Activated naive CD4-positive, alpha-beta T cell treated with anti-CD3 and anti-CD28 coated beads, Interleukin-2, amount 50 U/mL, for 16 hours (primary cell): ENCODE data around the gene MMP12.

Experiments used
- DNase-seq: peaks from one replicate; pipeline ENCODE4 v3.0.0-alpha.2; 2020

MMP12 gene

GRCh38 chr11:102849311-102849710 lies 25.5 kb downstream of the MMP12 start:
- no peak for DNase-seq

- DNase-seq, result no peak
Measured at GRCh38 chr11:102846292-102846691, 28.5 kb downstream of the MMP12 start.

DNA sequence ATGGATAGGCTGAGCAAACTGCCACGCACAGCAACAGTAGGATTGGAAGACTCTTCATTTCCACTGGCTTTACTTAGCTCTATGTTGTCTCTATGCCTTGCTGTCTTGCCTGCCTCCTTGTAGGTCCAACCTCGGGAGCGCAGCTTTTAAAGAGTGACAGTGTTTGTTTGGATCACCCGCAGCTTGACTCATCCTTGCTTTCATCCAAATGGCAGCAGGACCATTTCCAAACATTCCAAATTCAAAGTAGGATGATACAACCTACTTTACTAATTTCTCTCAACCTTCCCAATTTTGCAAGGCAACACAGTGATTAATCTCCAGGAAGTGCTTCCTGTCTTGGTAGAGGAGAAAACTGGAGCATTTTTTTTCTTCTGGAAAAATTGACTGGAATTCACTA lies 31.3 kb downstream of the MMP12 start, which contains the start of gene MMP3:
Gene MMP3, minus strand, starts transcription at position 121 of the 400 bp plus-strand sequence. Its CDS starts 63 bp downstream, at position 58.
- DNase-seq, result no peak

GRCh38 chr11:102842930-102843329 lies 31.9 kb downstream of the MMP12 start:
- no peak for DNase-seq

DNA sequence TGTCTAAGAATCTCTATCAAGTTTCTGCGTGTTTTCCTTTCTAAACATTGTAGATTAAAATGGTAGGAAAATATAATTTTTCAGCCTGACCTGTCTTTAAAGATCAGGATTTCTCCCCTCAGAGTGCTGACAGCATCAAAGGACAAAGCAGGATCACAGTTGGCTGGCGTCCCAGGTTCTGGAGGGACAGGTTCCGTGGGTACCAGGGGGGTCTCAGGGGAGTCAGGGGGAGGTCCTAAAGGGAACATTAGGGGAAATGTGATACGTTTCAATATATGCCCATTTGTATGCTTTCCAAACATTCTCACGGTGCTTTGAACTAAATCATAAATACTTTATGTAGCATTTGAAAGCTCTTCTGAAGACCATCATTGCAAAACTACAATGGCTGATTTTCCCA lies 34.8 kb downstream of the MMP12 start:
- no peak for DNase-seq

DNA sequence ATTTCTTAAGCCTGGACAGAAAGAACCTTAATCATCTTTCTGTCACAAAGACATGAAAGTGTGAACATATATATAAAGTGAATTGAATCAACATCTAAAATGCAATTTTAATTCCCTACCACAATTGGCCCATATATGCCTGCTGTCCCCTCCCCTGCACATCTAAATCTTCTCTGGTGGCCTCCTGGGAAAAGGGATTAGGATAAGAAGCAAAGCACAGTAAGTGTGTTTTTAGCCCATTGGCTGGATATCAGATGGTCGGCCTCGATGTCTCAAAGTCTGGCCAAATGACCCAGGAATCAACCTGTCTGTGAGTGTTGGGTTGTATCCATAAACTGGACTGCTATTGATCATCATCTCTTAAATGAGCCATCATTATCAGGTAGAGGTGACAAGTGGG lies 37.1 kb downstream of the MMP12 start:
- DNase-seq, result no peak

GRCh38 chr11:102837156-102837555 lies 37.6 kb downstream of the MMP12 start:
- DNase-seq, result no peak

DNA sequence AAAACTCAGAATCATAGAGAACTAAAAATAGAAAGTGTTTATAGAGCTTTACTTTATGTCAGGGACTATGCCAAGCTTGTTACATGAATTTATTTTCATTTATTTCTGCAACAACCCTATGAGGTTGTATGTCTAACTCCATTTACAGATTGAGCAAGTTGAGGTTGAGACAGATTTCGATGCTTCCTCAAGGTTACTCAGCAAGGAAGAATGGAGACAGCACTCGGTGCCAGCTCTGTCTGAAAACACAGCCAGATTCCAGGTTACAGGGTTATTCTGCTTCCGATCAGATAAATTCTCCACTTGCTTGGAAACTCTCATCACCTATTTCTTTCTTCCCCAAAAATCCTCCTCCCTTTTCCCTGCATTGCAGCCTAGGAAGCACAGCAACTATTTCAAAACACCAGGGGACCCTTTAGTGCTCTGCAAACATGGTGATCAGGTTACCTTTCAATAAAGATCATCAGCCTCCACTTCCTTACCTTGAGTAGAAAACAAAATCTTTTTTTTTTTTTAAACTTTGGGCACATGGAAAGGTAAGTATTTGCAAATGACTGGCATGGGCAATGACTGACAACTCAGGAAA lies 38.4 kb downstream of the MMP12 start:
- no peak for DNase-seq

- DNase-seq, result no peak
Measured at GRCh38 chr11:102833731-102834130, 41.1 kb downstream of the MMP12 start.

GRCh38 chr11:102832612-102833011 lies 42.2 kb downstream of the MMP12 start:
- DNase-seq, result no peak

- no peak for DNase-seq
Measured at GRCh38 chr11:102831489-102832440, 43.0 kb downstream of the MMP12 start.

DNA sequence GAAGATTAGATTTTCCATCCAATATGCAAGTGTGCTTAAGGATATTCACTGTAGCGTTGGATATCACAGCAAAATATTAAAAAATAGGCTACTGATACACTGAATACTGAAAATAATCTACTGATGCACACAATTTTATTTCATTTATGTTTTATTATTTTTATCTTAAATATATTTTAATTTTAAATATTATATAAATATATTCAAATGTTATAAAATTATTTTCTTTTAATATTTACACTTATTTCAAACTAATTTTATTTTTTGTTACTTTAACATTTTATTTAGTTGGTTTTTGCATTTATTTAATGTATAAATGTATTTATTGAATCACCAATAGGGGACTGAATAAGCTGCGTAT lies 43.7 kb downstream of the MMP12 start:
- no peak for DNase-seq

DNA sequence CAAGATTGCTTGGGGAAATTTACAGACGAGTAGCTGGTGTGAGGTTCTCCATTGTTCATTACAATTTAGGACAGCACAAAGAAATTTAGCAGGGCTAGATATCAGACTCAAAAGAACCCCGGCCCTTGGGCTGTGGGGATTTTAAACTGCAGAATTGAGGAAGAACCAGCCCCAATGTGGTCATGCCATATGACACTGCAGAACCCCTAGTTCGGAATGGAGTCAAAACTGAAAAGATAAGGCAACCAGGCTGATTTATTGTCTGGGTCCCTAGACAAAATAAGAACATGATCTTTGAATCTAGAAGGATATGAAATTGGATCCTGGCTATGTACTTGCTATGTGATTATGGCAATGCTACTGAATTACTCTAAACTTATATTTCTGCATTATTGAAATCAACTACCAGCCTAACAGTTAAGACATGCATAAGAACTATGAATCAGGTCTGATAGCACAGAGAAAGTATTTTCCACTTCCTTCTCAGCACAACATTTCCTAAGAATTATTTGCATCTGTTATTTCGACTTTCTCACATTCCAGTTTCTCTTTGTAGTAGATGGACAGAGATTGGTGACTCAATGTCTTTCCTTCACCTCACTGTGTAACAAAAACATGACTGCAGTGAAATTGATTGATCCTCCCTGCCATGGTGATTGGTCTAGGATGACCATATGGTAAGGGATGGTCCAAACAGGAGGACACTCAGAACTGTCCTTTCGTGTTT lies 44.6 kb downstream of the MMP12 start:
- no peak for DNase-seq

- DNase-seq, result no peak
Measured at GRCh38 chr11:102829316-102830000, 45.3 kb downstream of the MMP12 start.

DNA sequence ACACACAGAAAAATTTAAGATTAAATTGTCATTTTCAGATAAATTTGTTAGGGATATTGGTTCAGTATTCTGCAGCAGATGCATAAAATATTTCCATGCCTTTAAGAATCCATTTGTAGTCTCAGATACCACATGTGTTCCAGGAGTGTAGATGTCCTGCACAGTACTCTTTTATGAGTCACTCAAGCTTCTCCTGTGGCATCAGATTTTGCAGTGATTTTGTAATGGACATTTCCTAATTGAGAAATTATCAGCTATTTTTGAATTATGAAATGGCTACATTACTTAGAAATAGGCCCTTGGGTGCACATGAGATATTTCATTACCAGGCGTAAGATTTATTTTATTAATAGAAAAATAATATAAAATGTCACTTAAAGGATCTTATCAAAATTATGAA lies 50.2 kb downstream of the MMP12 start:
- DNase-seq, result no peak

DNA sequence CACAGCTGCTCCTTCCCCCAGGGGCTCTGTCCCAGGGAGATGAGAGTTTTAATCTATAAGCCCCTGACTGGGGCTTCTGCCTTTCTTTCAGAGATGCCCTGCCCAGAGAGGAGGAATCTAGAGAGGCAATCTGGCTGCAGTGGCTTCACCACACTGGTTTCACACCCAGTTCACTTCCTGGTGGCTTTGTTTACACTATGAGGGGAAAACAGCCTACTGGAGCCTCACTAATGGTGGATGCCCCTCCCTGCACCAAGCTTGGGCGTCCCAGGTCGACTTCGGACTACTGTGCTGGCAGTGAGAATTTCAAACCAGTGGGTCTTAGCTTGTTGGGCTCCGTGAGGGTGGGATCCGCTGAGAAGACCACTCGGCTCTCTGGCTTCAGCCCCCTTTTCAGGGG lies 55.3 kb downstream of the MMP12 start:
- no peak for DNase-seq

GRCh38 chr11:102813484-102813883 lies 61.3 kb downstream of the MMP12 start:
- no peak for DNase-seq
